HG02759 (cell line): ENCODE measurements around the gene ORMDL3.

ENCODE experiments used
- ATAC-seq: cut with Tn5 transposase; IDR thresholded peaks from one replicate; pipeline ENCODE4 v1.9.1; 2021; ENCODE audit warnings: mild to moderate bottlenecking, moderate library complexity; ENCODE audit not compliant: unreplicated experiment

ORMDL3 gene, protein sequence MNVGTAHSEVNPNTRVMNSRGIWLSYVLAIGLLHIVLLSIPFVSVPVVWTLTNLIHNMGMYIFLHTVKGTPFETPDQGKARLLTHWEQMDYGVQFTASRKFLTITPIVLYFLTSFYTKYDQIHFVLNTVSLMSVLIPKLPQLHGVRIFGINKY

DNA sequence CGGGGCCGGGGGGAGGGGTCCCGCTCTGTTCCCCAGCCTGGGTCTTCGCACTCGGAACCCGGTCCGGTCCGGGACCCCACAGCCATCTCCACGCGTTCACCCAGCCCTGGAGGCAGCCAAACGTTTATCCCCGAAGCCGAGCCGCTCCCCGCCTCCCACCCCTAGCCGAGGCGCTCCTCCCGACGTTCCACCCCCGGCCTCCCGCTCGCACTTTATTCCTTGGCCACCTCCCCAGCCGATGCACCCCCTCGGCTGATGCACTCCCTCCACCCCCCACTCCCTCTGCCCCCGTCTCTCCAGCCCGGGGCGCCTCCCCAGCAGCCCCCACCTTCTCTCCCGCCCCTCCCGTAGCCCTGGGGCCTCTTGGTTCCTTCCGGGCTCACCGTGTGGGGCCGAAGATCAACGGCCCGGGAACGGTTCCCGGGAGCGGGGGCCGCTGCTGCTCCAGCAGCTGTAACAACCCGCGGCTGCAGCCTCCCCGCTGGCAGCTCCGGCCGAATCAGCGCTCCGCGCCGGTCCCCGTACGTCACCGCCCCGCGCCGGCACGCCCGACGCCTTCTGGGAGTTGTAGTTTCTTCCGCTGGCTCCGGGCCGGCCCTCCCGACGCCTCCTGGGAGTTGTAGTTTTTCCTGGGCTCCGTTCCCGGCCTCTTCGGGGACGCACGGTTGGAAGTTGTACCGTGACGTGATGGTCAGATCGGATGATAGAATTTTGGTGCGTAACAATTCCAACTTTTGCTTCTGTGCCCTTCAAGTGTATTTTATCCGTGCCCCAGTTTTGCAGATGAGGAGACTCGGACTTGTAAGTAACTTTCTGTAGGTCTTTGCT, at the start of gene ORMDL3, which contains the start of gene LRRC3C:
ORMDL3 (minus strand) TSS at position 501 of the 828 bp plus-strand sequence. CDS start 3,398 bp downstream, outside the sequence.
LRRC3C (plus strand) TSS at position 632 of the 828 bp plus-strand sequence. CDS start 13,792 bp downstream, outside the sequence.
- peak; percentile 86 for ATAC-seq

DNA sequence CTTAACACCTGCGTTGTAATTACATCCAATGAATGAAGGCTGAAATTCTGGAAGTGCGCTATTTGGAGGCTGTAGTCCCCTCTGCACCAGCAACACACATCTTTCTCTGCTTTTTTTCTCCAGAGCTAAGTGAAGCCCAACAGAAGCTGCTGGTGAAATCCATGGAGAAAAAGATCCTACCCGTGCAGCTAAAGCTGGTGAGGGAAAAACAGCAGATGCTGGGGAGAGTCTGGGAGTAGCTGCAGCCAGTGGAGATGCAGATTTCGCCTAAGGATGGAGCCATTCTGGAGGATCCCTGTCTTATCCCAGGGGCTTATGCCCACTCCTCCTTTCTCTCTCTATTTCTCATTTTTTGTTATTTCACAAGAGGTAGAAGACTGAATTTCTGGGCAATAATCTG, 48.4 kb upstream of the ORMDL3 start:
- no peak for ATAC-seq

DNA sequence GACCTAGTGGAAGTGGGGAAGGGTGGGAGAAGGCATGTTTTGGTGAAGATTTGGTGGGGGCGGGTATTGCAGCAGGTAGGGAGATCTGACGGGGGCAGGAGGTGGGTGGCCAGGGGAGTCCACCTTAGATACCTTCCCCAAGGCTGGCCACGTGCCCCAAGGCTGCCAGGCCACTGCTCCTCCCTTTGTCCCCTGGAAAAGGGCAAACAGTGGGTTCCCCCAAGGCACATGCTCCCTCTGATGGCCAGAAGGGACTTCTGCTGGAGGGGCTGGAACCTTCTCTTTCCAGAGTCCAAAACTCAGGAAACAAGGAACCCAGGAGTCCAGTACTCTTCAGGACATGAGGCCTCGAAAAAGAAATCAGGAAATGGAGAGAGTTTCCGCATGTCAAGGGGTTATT, 47.0 kb upstream of the ORMDL3 start:
- no peak for ATAC-seq

DNA sequence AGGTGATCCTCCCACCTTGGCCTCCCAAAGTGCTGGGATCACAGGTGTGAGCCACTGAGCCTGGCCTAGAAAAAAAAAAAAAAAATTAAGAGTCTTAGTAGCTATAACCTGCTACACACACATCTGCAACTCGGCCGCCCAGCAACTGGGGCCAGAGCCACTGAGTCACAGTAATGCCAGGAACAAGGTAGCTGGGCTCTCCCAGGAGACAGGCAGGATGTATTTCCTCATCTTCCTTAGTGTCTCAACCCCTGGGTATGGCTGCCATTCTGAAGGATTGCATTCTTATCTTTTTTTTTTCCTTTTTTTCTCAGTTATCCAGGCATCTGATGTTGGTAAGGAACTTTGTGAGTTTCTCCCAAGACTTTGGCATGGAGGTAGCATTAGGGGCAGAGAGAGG, 46.1 kb upstream of the ORMDL3 start:
- no peak for ATAC-seq

DNA sequence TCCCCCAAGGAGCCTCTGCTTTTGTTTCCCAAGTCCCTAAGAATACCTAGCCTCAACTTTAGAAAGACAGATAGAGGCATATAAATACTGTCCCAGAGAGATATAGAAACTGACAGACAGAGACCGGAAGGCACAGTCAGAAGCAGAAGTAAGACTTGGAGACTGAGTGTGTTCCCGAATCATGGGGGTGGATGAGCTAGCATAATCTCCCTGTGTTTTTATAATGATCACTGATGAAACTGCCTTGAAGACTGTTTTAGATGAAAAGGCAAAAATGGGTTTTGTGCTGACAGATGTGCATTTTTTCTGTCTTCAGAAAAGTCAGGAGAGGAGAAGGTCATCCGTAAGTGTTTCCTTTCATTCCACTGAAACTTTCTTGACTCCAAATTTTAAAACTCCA, 44.9 kb upstream of the ORMDL3 start:
- no peak for ATAC-seq

DNA sequence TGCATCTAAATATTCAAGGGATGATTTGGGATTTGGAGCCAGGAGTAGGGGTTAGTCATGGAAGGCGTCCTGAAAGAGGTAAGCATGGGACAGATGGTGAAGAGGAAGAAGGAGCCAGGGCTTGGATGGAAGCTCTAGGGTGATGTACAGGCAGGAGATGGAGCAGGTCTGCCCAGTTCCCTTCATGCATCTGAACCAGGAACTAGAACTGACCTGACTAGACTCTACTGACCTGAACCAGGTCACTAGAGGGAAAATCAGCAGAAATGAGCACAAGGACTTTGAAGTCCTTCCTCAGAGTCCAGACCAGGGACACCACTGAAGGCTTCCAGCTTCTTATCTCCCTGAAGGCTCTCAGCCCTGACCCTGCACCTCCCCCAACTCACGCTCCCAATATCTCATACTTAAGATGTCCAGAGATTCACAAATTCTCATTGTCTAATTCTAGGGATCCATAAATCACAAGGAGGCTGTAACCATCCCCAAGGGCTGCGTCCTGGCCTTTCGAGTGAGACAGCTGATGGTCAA, 43.7 kb upstream of the ORMDL3 start:
- ATAC-seq = no peak

DNA sequence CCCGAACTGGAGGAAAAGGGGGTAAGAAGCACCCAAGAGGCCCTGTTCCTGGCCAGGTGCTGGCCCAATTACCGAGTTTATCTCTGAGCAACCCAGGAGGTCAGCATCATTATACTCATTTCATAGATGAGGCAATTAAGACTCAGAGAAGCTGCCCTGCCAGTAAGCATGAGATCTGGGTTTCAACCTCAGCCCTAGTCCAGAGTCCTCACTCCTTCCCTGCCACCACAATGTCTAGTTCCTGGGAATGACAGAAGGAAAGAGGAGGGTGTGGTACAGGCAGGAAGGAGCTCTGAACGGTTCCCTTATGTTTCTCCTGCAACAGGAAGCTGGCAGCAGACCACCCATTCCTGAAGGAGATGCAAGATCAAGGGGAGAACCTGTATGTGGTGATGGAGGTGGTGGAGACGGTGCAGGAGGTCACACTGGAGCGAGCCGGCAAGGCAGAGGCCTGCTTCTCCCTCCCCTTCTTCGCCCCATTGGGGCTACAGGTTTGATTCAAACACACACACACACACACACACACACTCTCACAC, 42.8 kb upstream of the ORMDL3 start:
- ATAC-seq = no peak

DNA sequence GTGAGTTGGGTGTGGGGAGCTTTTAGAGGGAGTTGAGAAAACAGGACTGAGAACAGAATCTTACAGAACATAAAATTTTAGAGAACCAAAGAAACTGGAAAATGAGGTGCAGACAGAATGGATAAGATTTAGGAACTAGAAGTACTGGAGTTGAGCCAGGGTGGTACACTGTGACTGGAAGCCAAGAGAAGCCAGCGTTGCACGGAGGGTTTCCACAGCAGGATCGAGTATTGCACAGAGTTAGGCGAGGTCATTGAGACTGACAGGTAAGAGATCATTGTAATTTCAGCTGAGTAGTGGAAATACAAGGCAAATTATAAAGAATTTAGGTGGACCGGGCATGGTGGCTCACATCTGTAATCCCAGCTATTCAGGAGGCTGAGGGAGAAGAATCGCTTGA, 42.0 kb upstream of the ORMDL3 start:
- ATAC-seq = no peak

DNA sequence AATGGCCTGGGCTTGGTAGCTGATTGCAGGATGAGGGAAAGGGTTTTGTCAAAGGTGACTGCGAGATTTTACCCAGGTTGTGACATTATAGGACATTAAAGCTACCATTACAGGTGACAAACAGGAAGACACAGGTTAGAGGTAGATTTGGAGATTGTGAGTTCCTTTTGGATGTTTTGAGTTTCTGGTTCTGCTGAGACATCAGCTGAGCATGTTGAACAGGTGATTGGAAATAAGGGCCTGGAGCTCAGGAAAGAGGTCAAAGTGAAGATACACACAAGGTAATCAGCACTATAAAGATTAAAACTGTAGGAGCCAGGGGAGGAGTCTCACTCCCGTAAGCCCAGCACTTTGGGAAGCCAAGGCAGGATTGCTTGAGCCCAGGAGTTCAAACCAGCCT, 41.4 kb upstream of the ORMDL3 start:
- no peak for ATAC-seq

DNA sequence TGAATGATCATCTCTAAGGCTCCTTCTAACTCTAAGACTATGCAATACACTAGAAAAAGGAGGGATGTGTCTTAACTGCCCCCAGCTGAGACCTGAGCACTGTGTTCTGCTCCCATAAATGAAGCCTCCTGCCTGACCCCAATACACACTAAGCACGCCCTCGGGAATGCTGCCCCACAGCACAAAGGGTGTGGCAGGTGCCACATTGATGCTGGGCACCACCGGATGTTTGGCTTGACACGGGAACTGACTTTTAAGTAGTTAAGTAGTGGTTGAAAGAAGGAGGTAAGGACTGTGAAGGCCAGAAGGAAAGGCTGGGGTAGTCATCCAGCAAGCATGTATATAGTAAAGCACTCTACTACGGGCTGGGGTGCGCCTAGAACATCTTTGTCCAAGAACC, 39.4 kb upstream of the ORMDL3 start:
- no peak for ATAC-seq

DNA sequence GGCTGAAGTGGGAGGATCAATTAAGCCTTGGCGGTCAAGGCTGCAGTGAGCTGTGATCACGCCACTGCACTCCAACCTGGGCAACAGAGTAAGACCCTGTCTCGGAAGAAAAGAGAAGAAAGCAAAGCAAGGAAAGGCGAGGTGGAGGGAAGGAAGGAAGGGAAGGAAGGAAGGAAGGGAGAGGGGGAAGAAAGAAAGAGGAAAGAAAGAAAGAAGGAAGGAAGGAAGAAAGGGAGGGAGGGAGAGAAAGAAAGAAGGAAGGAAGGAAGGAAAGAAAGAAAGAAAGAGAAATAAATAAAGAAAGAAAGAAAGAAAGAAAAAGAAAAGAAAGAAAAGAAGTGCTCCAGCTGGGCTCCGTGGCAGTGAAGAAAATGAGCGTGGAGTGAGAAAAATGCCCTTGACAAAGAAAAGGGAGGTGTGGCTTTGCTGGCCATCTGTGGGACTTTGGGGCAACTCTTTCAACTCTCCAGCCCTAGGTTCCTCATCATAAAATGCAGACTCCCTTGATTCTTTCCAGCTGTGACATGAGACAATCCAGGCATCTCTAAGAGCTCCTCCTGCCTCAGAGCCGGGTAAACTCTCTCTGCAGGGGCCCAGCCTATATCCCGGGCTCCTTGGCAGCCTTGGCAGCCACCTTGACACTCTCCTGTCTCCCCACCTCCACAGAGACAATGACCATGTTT, 37.8 kb upstream of the ORMDL3 start:
- ATAC-seq = no peak

DNA sequence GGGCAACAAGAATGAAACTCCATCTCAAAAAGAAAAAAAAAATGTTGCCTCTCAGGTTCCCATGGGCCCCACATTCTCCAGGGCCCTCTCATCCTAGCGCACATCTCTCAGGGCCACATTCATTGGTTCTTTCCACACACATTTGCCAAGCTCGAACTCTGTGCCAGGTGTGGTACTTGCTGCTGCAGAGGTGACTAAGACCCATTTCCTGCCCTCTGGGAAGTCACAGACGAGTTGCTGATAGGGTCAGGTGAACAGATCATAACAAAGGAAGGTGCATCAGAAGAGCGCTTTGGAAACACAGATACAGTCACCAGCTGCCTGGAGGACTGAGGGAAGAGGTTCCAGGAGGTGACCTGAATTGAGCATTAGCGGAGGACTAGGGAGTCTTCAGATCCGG, 36.4 kb upstream of the ORMDL3 start:
- ATAC-seq = no peak

DNA sequence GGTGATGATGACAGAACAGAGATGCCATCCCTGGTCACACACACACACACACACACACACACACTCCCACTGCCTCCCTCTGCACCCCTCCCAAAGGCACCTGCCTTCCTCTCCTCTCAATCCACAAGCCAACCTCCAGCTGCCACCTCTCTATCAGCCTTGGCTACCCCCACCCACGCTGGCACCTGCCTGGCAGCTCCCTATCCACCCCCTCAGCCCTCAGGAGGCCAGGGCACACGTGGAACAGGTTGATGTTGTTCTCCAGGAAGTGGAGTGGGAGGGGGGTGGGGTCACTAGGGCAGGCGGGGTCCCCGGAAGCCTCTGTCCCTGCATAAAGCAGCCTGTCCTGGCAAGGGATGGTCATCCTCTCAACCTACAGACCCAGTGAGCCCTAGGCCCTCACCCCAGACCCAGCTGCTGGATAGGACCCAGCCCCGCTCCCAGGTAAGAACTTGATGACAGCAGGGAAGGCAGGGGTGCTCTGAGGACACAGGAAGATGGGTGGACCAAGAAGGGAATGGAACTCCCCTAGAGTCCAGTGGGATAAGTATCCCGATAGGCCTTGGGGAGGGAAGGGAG, 35.3 kb upstream of the ORMDL3 start, which contains the start of gene GSDMA:
GSDMA (plus strand) TSS at position 363 of the 579 bp plus-strand sequence. CDS start 2,684 bp downstream, outside the sequence.
- ATAC-seq = no peak

DNA sequence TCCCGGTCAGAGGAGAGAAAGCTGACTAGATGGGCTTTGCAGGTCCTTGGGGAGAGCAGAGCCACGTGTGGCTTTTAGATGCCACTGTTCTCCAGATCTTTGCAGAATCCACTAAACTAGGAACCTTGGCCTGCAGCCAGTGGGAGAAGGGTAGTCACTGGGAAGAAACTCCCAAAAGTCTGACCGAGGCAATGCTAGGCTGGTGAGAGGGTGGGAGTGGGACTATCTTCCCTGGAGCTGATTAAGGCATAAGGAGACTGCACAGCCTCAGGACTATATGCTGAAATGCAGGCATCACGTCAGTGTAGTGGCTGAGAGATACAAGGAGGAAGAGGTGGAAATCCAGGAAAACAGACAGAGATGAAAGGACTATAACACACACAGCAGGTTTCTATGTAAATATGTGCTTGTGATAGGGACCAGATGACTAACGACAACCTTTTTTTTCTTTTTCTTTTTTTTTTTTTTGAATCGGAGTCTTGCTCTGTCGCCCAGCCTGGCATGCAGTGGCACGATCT, 33.2 kb upstream of the ORMDL3 start:
- no peak for ATAC-seq

DNA sequence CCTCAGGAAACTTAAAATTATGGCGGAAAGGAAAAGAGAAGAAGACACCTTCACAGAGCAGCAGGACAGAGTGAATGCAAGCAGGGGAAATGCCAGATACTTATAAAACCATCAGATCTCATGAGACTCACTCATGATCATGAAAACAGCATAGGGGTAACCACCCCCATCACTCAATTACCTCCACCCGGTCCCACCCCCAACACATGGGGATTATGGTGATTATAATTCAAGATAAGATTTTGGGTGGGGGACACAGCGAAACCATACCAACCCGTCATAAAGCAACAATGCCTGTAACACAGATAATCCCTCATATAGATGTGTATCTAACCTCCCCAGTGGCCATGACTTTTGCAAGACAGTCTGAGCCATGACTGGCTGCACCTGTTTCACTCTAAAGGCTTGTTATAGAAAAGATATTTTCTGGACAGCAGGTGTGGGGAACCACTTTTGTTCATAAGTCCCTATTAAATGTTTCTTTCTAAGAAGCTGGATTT, 28.4 kb upstream of the ORMDL3 start:
- no peak for ATAC-seq

DNA sequence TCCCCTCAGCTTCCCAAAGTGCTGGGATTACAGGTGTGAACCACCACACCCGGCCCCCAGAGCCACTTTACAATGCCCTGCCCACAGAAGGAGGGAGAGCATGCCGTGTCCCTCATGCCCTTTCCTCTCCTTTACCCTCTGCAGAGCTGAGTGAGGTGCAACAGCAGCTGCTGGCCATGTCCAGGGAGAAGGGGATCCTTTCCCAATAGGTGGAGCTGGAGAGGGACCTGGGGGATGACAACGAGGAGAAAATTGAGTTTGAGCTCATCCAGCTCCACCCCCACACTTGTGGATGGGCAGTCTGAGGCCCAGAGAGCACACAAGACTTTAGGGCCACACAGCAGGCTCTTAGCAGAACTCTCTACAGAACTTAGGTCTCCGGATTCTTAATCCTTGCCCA, 27.5 kb upstream of the ORMDL3 start:
- ATAC-seq = no peak

DNA sequence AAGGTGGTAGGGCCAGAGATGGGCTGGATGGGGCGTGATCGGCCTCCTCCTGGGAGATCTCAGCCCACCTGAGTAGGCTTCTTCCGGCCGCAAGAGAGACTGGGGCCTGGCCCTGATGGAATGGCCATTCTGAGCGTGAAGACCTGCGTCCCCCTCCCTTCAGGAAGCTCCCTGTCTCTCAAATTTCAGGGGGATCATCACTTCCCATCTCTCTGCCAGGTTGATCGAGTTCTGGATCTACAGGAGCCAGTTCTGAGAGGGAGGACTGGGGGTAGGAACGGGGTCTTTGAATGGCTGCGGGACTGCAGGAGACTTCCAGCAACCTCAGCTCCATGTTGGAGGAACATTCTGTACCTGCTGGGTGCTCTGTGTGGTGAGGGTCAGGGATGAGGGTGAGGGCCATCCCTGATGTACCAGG, 26.1 kb upstream of the ORMDL3 start:
- no peak for ATAC-seq

DNA sequence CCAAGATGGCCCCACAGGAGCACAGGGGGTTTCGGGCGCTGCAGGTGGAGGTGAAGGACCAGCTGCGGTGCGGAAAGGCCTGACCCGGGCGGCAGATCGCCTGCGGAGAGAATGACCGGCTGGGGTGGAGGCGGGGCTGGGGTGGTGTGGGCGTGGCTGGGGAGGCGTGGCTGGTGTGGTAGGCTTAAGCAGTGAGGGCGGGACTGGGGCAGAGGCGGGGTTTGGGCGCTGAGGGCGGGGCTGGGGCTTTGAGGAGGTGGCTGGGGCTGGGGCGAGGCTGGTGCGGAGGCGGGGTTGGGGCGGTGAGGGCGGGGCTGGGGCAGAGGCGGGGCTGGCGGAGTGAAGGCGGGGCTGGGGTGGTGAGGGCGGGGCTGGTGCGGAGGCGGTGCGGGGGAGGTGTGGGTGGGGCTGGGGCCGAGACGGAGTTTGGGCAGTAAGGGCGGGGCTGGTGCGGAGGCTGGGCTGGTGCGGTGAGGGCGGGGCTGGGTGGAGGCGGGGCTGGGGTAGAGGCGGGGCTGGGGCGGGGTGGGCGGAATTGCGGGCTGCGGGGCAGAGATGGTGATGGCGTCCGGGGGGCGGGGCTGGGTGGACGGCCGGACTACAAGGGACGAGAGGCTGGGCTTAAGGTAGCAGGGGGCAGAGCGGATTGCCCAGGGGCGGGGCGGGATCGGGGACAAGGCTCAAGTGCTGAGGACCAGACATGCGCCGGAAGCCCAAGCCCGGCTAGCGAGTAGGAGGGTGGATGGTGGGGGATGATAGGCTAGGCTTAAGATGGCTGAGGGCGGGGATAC, 25.5 kb upstream of the ORMDL3 start:
- peak; percentile 85 for ATAC-seq

DNA sequence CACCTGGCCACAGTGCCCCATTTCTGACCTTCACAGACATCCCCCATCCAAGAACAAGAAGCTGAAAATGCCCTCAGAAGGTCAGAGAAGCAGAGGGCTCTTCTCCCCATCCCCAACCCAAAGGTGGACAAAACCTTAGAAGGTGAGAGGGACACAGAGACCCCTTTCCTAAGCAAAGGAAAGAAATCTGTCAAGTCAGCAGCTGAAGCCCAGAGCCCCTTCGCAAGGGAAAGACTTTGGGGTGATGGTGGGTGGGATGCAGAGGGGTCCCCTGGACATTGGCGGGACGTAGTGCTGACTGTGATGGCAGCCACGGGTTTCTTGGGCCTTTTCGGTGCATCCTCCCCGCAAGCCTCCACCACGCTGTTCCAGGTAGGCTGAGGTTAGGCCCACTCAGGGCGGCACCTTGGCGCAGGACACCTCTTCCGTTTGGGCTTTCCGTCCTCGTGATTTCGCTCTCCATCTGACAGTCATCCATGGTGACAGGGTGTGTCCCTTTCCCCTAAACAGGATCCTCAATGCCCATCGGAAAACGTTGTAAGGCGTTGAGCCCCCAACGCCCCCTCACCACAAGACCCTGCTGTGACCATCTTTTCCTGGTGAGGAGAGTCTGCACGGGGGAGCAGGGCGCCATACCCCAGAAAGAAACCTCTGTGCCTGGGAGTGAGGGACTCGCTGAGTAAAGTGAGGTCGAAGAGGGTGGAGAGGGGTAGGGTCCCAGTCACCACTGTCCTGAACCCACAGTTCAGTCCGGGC, 24.7 kb upstream of the ORMDL3 start:
- no peak for ATAC-seq
